Kidney epithelial cell (primary cell): ENCODE data around the gene OCA2. TPM values are rescaled to one million over a fixed set of nuclear protein-coding genes. Genes with fewer than 3 reads are reported as not detected.

ENCODE experiments used
- DNase-seq: peaks from one replicate; pipeline ENCODE4 v3.0.0-alpha.2; 2010; ENCODE audit warnings: low read depth
- H3K27me3 ChIP-seq: 2 replicates; pipeline ENCODE4 v1.6.0; 2011; ENCODE audit warnings: low read length; ENCODE audit not compliant: control insufficient read depth, insufficient read depth
- H3K36me3 ChIP-seq: 2 replicates; pipeline ENCODE4 v1.5.1; 2011; ENCODE audit warnings: low read length; ENCODE audit not compliant: control insufficient read depth, insufficient read depth
- H3K4me3 ChIP-seq: 2 replicates; pipeline ENCODE4 v1.5.1; 2011; ENCODE audit warnings: low read depth, mild to moderate bottlenecking, control low read depth, low read length
- CTCF ChIP-seq: IDR thresholded peaks from 2 replicates; pipeline ENCODE4 v1.5.1; 2011; ENCODE audit warnings: mild to moderate bottlenecking, moderate library complexity, low read length, control low read depth, inconsistent platforms; ENCODE audit not compliant: insufficient read depth, poor library complexity, severe bottlenecking
- total RNA-seq: library from RNA; depleted of rRNA; stranded (reverse); fragments of >200 nt; gene quantifications from 2 replicates; pipeline ENCODE4 v1.2.3, GENCODE V29; 2015

Gene OCA2
- total RNA-seq, 1 donor from 2014 or later: 0.29 TPM

- Histone ChIP-seq H3K27me3 (no peaks in the 10 kb centered on the region), H3K36me3 (no peaks in the 10 kb centered on the region), H3K4me3 (no peak overlapping the region)
- TF ChIP-seq CTCF: no peak
- no peak for DNase-seq
These were observed 23.5 kb downstream of the OCA2 start for GRCh38 chr15:28075573-28075972.

- H3K4me3 ChIP-seq: no peak overlapping the region
- H3K36me3 ChIP-seq: no peaks in the 10 kb centered on the region
- DNase-seq: no peak
- TF ChIP-seq CTCF: no peak
- no peaks in the 10 kb centered on the region for H3K27me3 ChIP-seq
These were observed 30.2 kb downstream of the OCA2 start for GRCh38 chr15:28068930-28069329.

- Histone ChIP-seq H3K36me3 (no peaks in the 10 kb centered on the region), H3K27me3 (no peaks in the 10 kb centered on the region), H3K4me3 (no peak overlapping the region)
- TF ChIP-seq CTCF: no peak
- no peak for DNase-seq
These were observed 32.9 kb downstream of the OCA2 start for GRCh38 chr15:28066231-28066630.

DNA sequence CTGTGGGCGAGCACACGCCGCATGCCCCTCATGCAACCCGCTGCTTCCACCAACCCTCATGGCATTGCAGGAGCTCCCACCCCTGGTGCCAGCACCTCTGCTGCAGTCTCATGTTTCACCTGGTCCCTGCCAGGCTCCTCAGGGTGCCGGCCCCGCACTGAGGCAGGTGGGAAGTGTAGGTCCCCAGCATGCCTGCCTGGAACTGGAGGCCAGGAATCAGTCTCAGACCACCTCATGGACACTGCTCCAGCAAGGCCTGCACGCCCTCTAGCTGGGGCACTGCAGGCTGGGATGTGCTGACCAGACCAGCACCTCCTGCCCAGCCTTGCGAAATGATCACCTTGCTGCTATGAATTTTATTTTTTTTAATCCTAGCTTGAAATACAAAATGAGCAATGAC lies 39.1 kb downstream of the OCA2 start:
- no peak overlapping the region for H3K4me3 ChIP-seq

GRCh38 chr15:28058082-28058481 lies 41.0 kb downstream of the OCA2 start:
- no peaks in the 10 kb centered on the region for H3K27me3 ChIP-seq
- H3K36me3 ChIP-seq: no peaks in the 10 kb centered on the region
- DNase-seq: no peak
- no peak for TF ChIP-seq CTCF
- H3K4me3 ChIP-seq: no peak overlapping the region

More for the DNA sequence above, 39.1 kb downstream of the OCA2 start:
- Histone ChIP-seq H3K27me3 (no peaks in the 10 kb centered on the region), H3K36me3 (no peaks in the 10 kb centered on the region)
- no peak for TF ChIP-seq CTCF
- no peak for DNase-seq

DNA sequence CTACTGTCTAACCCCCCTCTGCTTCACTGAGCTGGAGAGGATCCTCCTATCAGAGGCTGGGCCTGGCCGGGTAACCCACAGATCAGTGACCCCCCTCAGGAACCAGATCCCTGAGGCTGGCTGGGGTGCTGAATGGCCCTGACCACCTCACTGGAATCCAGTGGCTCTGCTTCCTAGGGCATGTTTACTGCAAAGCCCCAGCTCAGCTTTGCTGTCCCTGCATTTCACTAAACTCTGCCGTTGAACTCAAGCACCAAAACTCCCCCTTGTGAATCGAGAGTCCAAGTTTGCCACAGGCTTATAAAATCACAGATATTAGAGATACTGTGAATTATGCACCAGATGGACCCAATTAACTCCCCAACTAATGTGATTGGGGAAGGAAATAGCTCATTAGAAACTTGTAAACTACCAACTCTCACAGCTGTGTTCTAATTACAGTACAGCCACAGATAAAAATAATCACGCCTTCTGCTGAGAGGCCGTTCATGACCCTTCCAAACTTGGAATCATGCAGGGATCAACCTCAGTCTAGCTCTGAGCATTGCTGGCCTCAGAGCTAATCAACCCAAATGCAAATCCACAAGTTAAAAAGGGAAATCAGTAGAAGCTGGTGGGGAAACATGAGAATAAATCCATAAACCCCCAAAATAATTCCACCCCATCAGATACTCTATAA lies 47.0 kb downstream of the OCA2 start:
- Histone ChIP-seq H3K4me3 (no peak overlapping the region), H3K27me3 (no peaks in the 10 kb centered on the region), H3K36me3 (no peaks in the 10 kb centered on the region)
- DNase-seq: no peak
- no peak for TF ChIP-seq CTCF
